ENCODE measurements around the gene TBC1D8B. TPM values are rescaled to one million over a fixed set of nuclear protein-coding genes. Genes with fewer than 3 reads are reported as not detected.

The TBC1D8B gene
- total RNA-seq, 2 experiments from 2014 or later, result 0.22 TPM

DNA sequence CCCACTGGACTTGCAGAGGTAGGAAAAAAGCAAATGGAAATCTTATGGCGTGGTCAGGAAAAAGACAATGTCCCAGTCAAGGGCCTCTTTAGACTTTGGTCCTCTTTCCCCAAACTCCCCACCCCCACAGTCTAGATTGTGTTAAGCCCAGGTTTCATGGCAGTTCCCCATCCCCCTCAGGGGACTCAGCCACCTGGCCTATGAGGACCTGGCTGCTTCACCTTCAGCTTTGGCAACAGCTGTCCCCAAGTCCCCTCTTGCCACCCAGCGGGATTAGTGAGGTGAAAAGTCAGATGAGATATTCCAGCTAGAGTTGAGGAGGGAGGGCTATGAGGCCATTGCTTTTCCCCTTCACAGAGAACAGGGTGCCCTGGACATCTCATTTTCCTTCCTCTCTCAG, 100.2 kb downstream of the TBC1D8B start:
- Mint-ChIP-seq H3K4me3 (no peak overlapping the region), H3K4me1 (ENCODE audit: low read depth) (no peaks in the 10 kb centered on the region), H3K9me3 (no peaks in the 10 kb centered on the region), H3K36me3 (ENCODE audit: low read depth) (no peaks in the 10 kb centered on the region), H3K27me3 (no peaks in the 10 kb centered on the region), H3K27ac (no peak overlapping the region)
- ChIA-PET CTCF (interaction anchor here (2.5 kb wide), 1 partner anchor 9 kb away, joined by 10 read pairs; no protein-coding TSS in a partner anchor), POLR2A (no interaction called here)
- intact Hi-C loops (cut with DNase I, micrococcal nuclease), result no loop called here
- no peaks in the 10 kb centered on the region for H3K27me3 ChIP-seq (ENCODE audit: control insufficient read depth in 1 of 2, insufficient read depth in 2 of 2, low read length in 2 of 2)
- H3K36me3 ChIP-seq (ENCODE audit: insufficient read depth, low read length), result no peaks in the 10 kb centered on the region
- no peak overlapping the region for H3K4me3 ChIP-seq (ENCODE audit: low read length)
- DNase-seq (no peak), ATAC-seq (ENCODE audit: poor library complexity) (no peak)
- no peaks in the 10 kb centered on the region for H3K9me3 ChIP-seq (ENCODE audit: control insufficient read depth in 1 of 2, insufficient read depth in 1 of 2, low read length in 2 of 2)
- TF ChIP-seq, protein P1, sequence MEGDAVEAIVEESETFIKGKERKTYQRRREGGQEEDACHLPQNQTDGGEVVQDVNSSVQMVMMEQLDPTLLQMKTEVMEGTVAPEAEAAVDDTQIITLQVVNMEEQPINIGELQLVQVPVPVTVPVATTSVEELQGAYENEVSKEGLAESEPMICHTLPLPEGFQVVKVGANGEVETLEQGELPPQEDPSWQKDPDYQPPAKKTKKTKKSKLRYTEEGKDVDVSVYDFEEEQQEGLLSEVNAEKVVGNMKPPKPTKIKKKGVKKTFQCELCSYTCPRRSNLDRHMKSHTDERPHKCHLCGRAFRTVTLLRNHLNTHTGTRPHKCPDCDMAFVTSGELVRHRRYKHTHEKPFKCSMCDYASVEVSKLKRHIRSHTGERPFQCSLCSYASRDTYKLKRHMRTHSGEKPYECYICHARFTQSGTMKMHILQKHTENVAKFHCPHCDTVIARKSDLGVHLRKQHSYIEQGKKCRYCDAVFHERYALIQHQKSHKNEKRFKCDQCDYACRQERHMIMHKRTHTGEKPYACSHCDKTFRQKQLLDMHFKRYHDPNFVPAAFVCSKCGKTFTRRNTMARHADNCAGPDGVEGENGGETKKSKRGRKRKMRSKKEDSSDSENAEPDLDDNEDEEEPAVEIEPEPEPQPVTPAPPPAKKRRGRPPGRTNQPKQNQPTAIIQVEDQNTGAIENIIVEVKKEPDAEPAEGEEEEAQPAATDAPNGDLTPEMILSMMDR (IDR thresholded peaks at IDR 0.05), result no peak
- no peak overlapping the region for H3K27ac ChIP-seq (ENCODE audit: low read depth in 1 of 2, low read length in 2 of 2)
- no peaks in the 10 kb centered on the region for H3K4me1 ChIP-seq (ENCODE audit: insufficient read depth, low read length)

DNA sequence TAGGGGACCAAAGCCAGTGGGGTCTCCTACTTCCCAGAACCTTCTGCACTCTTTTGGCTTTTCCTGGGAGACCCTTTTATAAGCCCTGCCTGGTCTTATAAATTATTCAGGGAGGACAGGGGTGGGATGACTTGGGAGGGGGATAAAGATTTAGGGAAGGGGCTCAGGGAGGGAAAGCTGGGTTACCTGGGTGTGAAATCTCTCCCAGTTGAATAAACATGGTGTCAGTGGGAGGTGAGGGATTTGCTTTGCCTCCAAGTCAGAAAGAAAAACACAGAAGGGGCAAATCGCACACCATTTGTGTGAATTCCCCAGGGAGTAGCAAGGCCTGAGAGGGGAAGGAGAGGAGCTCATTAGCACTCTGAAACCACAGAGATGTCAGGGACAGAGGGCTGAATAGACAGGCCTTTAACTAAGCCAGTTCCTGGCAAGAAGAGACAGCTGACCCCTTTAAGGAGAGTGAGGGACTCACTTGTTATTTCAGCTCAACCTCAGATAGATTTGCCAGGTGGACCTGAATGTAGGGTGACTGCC, 100.9 kb downstream of the TBC1D8B start, which contains the start of gene RIPPLY1:
Gene RIPPLY1, minus strand, starts transcription at position 51 of the 534 bp plus-strand sequence. CDS start 54 bp downstream, outside the sequence.
- no peak within 1 kb of the TSS for H3K27ac ChIP-seq (ENCODE audit: low read depth in 1 of 2, low read length in 2 of 2)
- no peaks in the 10 kb centered on the region for H3K27me3 ChIP-seq (ENCODE audit: control insufficient read depth in 1 of 2, insufficient read depth in 2 of 2, low read length in 2 of 2)
- TF ChIP-seq, protein P1 (IDR thresholded peaks at IDR 0.05), result no peak
- no peak within 1 kb of the TSS for H3K4me3 ChIP-seq (ENCODE audit: low read length)
- H3K36me3 ChIP-seq (ENCODE audit: insufficient read depth, low read length), result no peaks in the 10 kb centered on the region
- no peak for DNase-seq
- no peaks in the 10 kb centered on the region for H3K27me3 Mint-ChIP-seq
- POLR2A ChIA-PET, result no interaction called here
- H3K27ac Mint-ChIP-seq, result no peak within 1 kb of the TSS
- CTCF ChIA-PET, result interaction anchor here (2.5 kb wide), 1 partner anchor 10 kb away, joined by 10 read pairs; no protein-coding TSS in a partner anchor
- H3K4me1 ChIP-seq (ENCODE audit: insufficient read depth, low read length), result no peaks in the 10 kb centered on the region
- intact Hi-C loops (cut with DNase I, micrococcal nuclease), result no loop called here
- no peaks in the 10 kb centered on the region for H3K4me1 Mint-ChIP-seq (ENCODE audit: low read depth)
- no peaks in the 10 kb centered on the region for H3K9me3 ChIP-seq (ENCODE audit: control insufficient read depth in 1 of 2, insufficient read depth in 1 of 2, low read length in 2 of 2)
- no peak within 1 kb of the TSS for H3K4me3 Mint-ChIP-seq
- no peaks in the 10 kb centered on the region for H3K9me3 Mint-ChIP-seq
- no peak for ATAC-seq (ENCODE audit: poor library complexity)
- no peaks in the 10 kb centered on the region for H3K36me3 Mint-ChIP-seq (ENCODE audit: low read depth)

DNA sequence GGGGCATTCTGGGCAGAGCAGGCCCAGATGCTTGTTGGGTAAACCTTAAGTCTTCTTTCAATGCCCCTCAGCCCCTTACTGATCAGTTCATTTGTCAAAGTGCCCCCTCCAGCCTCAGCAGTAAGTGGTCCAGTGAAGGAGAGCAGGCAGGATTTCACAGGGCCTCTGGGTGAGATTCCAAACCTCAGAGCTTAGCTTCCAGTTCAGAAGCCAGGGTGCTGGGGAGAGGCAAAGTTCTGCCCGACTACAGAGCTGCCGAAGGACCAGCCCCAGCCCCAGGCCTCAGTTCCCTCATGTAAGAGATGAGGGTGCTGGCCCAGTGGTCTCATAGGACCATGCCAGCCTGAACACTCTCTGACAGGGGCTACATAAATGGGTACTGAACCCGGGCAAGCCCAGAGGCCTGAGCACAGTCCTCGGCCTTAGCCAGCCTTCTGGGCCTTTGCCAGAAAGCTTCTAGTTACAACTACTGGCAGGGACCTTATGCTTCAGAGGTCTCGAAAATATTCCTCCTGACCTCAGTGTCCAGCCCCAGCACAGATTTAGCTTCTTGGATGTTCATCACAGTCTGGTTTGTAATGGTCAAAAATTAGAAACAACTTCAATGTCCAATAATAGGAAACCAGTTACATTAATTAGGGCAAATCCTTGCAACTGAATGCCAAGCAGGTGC, 101.5 kb downstream of the TBC1D8B start:
- Histone ChIP-seq H3K36me3 (ENCODE audit: insufficient read depth, low read length) (no peaks in the 10 kb centered on the region), H3K4me1 (ENCODE audit: insufficient read depth, low read length) (no peaks in the 10 kb centered on the region), H3K27me3 (ENCODE audit: control insufficient read depth in 1 of 2, insufficient read depth in 2 of 2, low read length in 2 of 2) (no peaks in the 10 kb centered on the region), H3K9me3 (ENCODE audit: control insufficient read depth in 1 of 2, insufficient read depth in 1 of 2, low read length in 2 of 2) (no peaks in the 10 kb centered on the region), H3K27ac (ENCODE audit: low read depth in 1 of 2, low read length in 2 of 2) (no peak overlapping the region), H3K4me3 (ENCODE audit: low read length) (no peak overlapping the region)
- Mint-ChIP-seq H3K4me3 (no peak overlapping the region), H3K9me3 (no peaks in the 10 kb centered on the region), H3K4me1 (ENCODE audit: low read depth) (no peaks in the 10 kb centered on the region), H3K27ac (no peak overlapping the region), H3K27me3 (no peaks in the 10 kb centered on the region), H3K36me3 (ENCODE audit: low read depth) (no peaks in the 10 kb centered on the region)
- ATAC-seq (ENCODE audit: poor library complexity) (no peak), DNase-seq (no peak)
- intact Hi-C loops (cut with DNase I, micrococcal nuclease), result no loop called here
- ChIA-PET CTCF (interaction anchor here (2.5 kb wide), 1 partner anchor 10 kb away, joined by 10 read pairs; no protein-coding TSS in a partner anchor), POLR2A (no interaction called here)
- TF ChIP-seq, protein P1 (IDR thresholded peaks at IDR 0.05), result no peak

All from CD4-positive, alpha-beta T cell (primary cell).